Heart left ventricle (tissue), 13 donors: ENCODE results near the gene KIAA1191.

Experiments used
- POLR2A ChIP-seq, 2 donors: fragments of 450-650 bp; IDR thresholded peaks; one replicate each; pipeline ENCODE4 v1.6.1; 2017; ENCODE audit warnings: antibody characterized with exemption in 2 of 2, mild to moderate bottlenecking in 2 of 2, moderate library complexity in 2 of 2
- TF ChIP-seq, protein P1 (sequence below), 12 donors: fragments of 200-600 bp; sonication (generic) in 4 of 12; IDR thresholded peaks; one replicate each; pipeline versions ENCODE4 v1.5.0 to v1.8.0; 2018 to 2022; ENCODE audit warnings: antibody characterized with exemption in 12 of 12, mild to moderate bottlenecking in 5 of 12
- donor health status: ischemic (EF 13 %, LVEDD 7.1; RV severe dilation, severe dysfunction).
- donor health status: DM: no; HTN: yes; CAD: no.
- donor health status: DM: no; HTN: no; CAD: no.
- donor health status: ischemic (EF 25% LVEDD 6.9; RV normal size, moderate dysfunction).
- donor health status: ischemic (EF 25% LVEDD 5.7; RV mildly dilated, moderate dysfunction).
- donor health status: ischemic (EF 35%, LVEDD 5.7; RV mildly dilated, moderate dysfunction).
- donor health status: nonischemic (EF 11% LVEDD 7.7; RV severe dilation, severe dysfunction).
- donor health status: DM: yes; HTN: yes; CAD: no.
- donor health status: PGD.
- donor health status: ischemic (EF 29% LVEDD 5.4; RV normal size, mild dysfunction).
- donor health status: nonischemic (EF 23%, LVEDD 6.1; RV moderate dilation, normal function).

DNA sequence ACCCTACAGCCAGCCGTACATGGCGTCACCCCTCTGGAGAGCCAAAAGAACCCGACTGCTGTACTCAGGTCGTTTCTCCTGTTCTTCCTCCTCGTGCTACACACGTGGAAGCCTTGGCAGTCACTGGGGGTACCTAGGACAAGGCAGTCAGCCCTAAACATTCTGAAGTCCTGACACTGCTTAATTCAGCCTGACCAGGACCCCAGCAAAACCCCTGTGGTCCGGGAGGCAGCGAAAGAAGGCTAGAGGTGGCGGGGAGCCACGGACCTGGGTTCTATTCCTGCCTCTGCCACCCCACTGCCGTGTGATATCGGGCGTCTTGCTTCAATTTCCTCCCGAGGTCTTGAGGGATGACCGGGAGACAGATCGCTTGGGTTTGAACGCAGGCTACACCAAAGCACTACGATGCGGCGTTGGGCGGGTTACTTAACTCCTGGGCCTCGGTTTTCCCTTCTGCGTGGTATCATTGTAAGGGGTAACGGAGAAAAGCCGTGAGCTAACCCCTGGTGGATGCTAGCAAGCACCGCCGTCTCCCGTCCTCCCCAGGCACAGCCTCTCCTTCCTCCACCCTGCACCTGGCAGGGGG is 3.3 kb upstream of the KIAA1191 start:
- TF ChIP-seq, protein P1, sequence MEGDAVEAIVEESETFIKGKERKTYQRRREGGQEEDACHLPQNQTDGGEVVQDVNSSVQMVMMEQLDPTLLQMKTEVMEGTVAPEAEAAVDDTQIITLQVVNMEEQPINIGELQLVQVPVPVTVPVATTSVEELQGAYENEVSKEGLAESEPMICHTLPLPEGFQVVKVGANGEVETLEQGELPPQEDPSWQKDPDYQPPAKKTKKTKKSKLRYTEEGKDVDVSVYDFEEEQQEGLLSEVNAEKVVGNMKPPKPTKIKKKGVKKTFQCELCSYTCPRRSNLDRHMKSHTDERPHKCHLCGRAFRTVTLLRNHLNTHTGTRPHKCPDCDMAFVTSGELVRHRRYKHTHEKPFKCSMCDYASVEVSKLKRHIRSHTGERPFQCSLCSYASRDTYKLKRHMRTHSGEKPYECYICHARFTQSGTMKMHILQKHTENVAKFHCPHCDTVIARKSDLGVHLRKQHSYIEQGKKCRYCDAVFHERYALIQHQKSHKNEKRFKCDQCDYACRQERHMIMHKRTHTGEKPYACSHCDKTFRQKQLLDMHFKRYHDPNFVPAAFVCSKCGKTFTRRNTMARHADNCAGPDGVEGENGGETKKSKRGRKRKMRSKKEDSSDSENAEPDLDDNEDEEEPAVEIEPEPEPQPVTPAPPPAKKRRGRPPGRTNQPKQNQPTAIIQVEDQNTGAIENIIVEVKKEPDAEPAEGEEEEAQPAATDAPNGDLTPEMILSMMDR (IDR thresholded peaks at IDR 0.05), result no peak
- TF ChIP-seq POLR2A (IDR thresholded peaks at IDR 0.05), result no peak
